IMR-90 (cell line): Measurements from ENCODE around the gene ABI3BP. TPM values are rescaled to one million over a fixed set of nuclear protein-coding genes. Genes with fewer than 3 reads are reported as not detected.

Experiments used
- ATAC-seq: fragments of 200-7000 bp; cut with Tn5 transposase; 2 replicates; pipeline ENCODE4 v1.9.1; 2020; ENCODE audit warnings: low read depth, mild to moderate bottlenecking, moderate library complexity
- BruUV-seq: library from RNA; stranded (reverse); fragments of 400-500 nt; replicated peaks from 2 replicates; lab custom pipeline; 2021; lab: Mats Ljungman, UMichigan
- CTCF ChIA-PET: fragments of 300-600 bp; formaldehyde crosslinking; extraction: SDS; loops from one replicate; lab custom pipeline; 2021; ENCODE audit warnings: antibody characterized with exemption; lab: Yijun Ruan, JAX
- POLR2A ChIA-PET: fragments of 300-600 bp; sonication (Branson Sonifier 250); formaldehyde crosslinking; loops from one replicate; lab custom pipeline; 2022; ENCODE audit warnings: antibody characterized with exemption; ENCODE audit not compliant: unreplicated experiment; lab: Charles Lee
- DNase-seq: peaks from one replicate; pipeline ENCODE4 v3.0.0; 2013
- H2AFZ ChIP-seq: replicated peaks from 2 replicates; pipeline ENCODE3; 2013; ENCODE audit warnings: low read length, mild to moderate bottlenecking; ENCODE audit not compliant: poor library complexity
- H2AK5ac ChIP-seq: 2 replicates; pipeline ENCODE4 v1.6.1; 2013; ENCODE audit warnings: low read depth, low read length, inconsistent platforms
- H2AK9ac ChIP-seq: replicated peaks from 2 replicates; pipeline ENCODE3; 2013; ENCODE audit warnings: mild to moderate bottlenecking, low read depth, low read length, moderate library complexity; ENCODE audit not compliant: poor library complexity
- H2BK120ac ChIP-seq: 2 replicates; pipeline ENCODE4 v1.6.1; 2013; ENCODE audit warnings: low read depth, low read length, inconsistent platforms
- H2BK15ac ChIP-seq: 3 replicates; pipeline ENCODE4 v1.6.1; 2013; ENCODE audit warnings: low read depth, low read length, inconsistent platforms
- H2BK20ac ChIP-seq: 2 replicates; pipeline ENCODE4 v1.6.1; 2013; ENCODE audit warnings: low read depth, mild to moderate bottlenecking, inconsistent platforms, low read length, moderate library complexity
- H2BK5ac ChIP-seq: 2 replicates; pipeline ENCODE4 v1.6.1; 2013; ENCODE audit warnings: mild to moderate bottlenecking, low read depth, low read length, inconsistent platforms; ENCODE audit not compliant: poor library complexity, severe bottlenecking
- H3K14ac ChIP-seq: replicated peaks from 2 replicates; pipeline ENCODE4 v1.6.1; 2013; ENCODE audit warnings: low read depth, low read length, inconsistent platforms
- H3K18ac ChIP-seq: 2 replicates; pipeline ENCODE4 v1.6.1; 2013; ENCODE audit warnings: low read depth, low read length, control low read depth
- H3K23ac ChIP-seq: 2 replicates; pipeline ENCODE4 v1.6.1; 2013; ENCODE audit warnings: low read depth, low read length, inconsistent platforms
- H3K27ac ChIP-seq: 2 replicates; pipeline ENCODE4 v1.5.1; 2013; ENCODE audit warnings: mild to moderate bottlenecking, control low read depth, low read length; ENCODE audit not compliant: insufficient read depth
- H3K27me3 ChIP-seq: 2 replicates; pipeline ENCODE4 v1.6.1; 2013; ENCODE audit warnings: low read length; ENCODE audit not compliant: control insufficient read depth, insufficient read depth
- H3K36me3 ChIP-seq: 2 replicates; pipeline ENCODE4 v1.6.1; 2013; ENCODE audit warnings: low read length, mixed read lengths; ENCODE audit not compliant: control insufficient read depth, insufficient read depth
- H3K4ac ChIP-seq: 2 replicates; pipeline ENCODE4 v1.6.1; 2013; ENCODE audit warnings: low read depth, low read length, inconsistent platforms
- H3K4me1 ChIP-seq: 2 replicates; pipeline ENCODE4 v1.6.1; 2013; ENCODE audit warnings: low read length, mixed read lengths; ENCODE audit not compliant: control insufficient read depth, insufficient read depth
- H3K4me2 ChIP-seq: 2 replicates; pipeline ENCODE4 v1.6.1; 2013; ENCODE audit warnings: low read depth, mild to moderate bottlenecking, control low read depth, low read length, moderate library complexity
- H3K4me3 ChIP-seq: 2 replicates; pipeline ENCODE4 v1.5.1; 2013; ENCODE audit warnings: low read depth, mild to moderate bottlenecking, control low read depth, low read length, moderate library complexity; ENCODE audit not compliant: insufficient read depth
- H3K56ac ChIP-seq: 2 replicates; pipeline ENCODE4 v1.6.1; 2013; ENCODE audit warnings: low read length, inconsistent platforms; ENCODE audit not compliant: insufficient read depth; ENCODE audit errors: extremely low read depth
- H3K79me1 ChIP-seq, 2 experiments: 2 replicates each; pipeline ENCODE4 v1.6.1; 2013; ENCODE audit warnings: low read length in 2 of 2, inconsistent platforms in 1 of 2, low read depth in 1 of 2
- H3K9ac ChIP-seq: 2 replicates; pipeline ENCODE4 v1.6.1; 2013; ENCODE audit warnings: low read depth, low read length, control low read depth
- H3K9me1 ChIP-seq: 2 replicates; pipeline ENCODE4 v1.6.1; 2013; ENCODE audit warnings: low read length, inconsistent platforms; ENCODE audit not compliant: insufficient read depth
- H3K9me3 ChIP-seq: 2 replicates; pipeline ENCODE4 v1.6.1; 2013; ENCODE audit warnings: low read length; ENCODE audit not compliant: control insufficient read depth, insufficient read depth
- H4K20me1 ChIP-seq: 2 replicates; pipeline ENCODE4 v1.6.1; 2013; ENCODE audit warnings: low read length, inconsistent platforms; ENCODE audit not compliant: insufficient read depth
- H4K5ac ChIP-seq: 2 replicates; pipeline ENCODE4 v1.6.1; 2013; ENCODE audit warnings: mild to moderate bottlenecking, low read depth, low read length, control low read depth
- H4K8ac ChIP-seq, 2 experiments: 2 replicates each; pipeline ENCODE4 v1.6.1; 2013; ENCODE audit warnings: low read depth in 2 of 2, low read length in 2 of 2, control low read depth in 1 of 2, inconsistent platforms in 1 of 2
- H4K91ac ChIP-seq: 2 replicates; pipeline ENCODE4 v1.6.1; 2013; ENCODE audit warnings: low read depth, low read length, inconsistent platforms; ENCODE audit not compliant: insufficient read depth
- BHLHE40 ChIP-seq: fragments of 150-350 bp; IDR thresholded peaks from 2 replicates; pipeline ENCODE4 v1.6.1; 2016; ENCODE audit warnings: mild to moderate bottlenecking, low read depth, low read length
- CEBPB ChIP-seq: IDR thresholded peaks from 2 replicates; pipeline ENCODE4 v1.6.1; 2012; ENCODE audit warnings: low read depth, low read length, improper control_type of control experiment
- CHD1 ChIP-seq: IDR thresholded peaks from 2 replicates; pipeline ENCODE4 v1.6.1; 2012; ENCODE audit warnings: low read depth, low read length, improper control_type of control experiment
- FOS ChIP-seq: fragments of 150-350 bp; IDR thresholded peaks from 2 replicates; pipeline ENCODE4 v1.6.1; 2016; ENCODE audit warnings: low read depth, low read length
- MAFK ChIP-seq: IDR thresholded peaks from 2 replicates; pipeline ENCODE4 v1.6.1; 2012; ENCODE audit warnings: low read depth, low read length, improper control_type of control experiment
- MAZ ChIP-seq: IDR thresholded peaks from 2 replicates; pipeline ENCODE4 v1.6.1; 2012; ENCODE audit warnings: low read depth, mild to moderate bottlenecking, low read length, improper control_type of control experiment, moderate library complexity, borderline replicate concordance
- MXI1 ChIP-seq: IDR thresholded peaks from 2 replicates; pipeline ENCODE4 v1.6.1; 2012; ENCODE audit warnings: low read depth, mild to moderate bottlenecking, low read length, moderate library complexity, borderline replicate concordance
- NFE2L2 ChIP-seq: fragments of 150-350 bp; IDR thresholded peaks from 2 replicates; pipeline ENCODE4 v1.6.1; 2016; ENCODE audit warnings: low read depth, mild to moderate bottlenecking, low read length
- POLR2A ChIP-seq: IDR thresholded peaks from 2 replicates; pipeline ENCODE4 v1.6.1; 2012; ENCODE audit warnings: mild to moderate bottlenecking, low read depth, low read length
- RAD21 ChIP-seq: IDR thresholded peaks from 2 replicates; pipeline ENCODE4 v1.6.1; 2012; ENCODE audit warnings: low read length, improper control_type of control experiment
- RCOR1 ChIP-seq: IDR thresholded peaks from 2 replicates; pipeline ENCODE4 v1.6.1; 2012; ENCODE audit warnings: mild to moderate bottlenecking, low read length, improper control_type of control experiment; ENCODE audit not compliant: insufficient replicate concordance
- RFX5 ChIP-seq: IDR thresholded peaks from 2 replicates; pipeline ENCODE4 v1.8.0; 2012; ENCODE audit warnings: low read depth, mild to moderate bottlenecking, low read length, moderate library complexity
- SMC3 ChIP-seq: fragments of 150-350 bp; IDR thresholded peaks from 2 replicates; pipeline ENCODE4 v1.6.1; 2016; ENCODE audit warnings: low read depth, mild to moderate bottlenecking, antibody characterized with exemption, low read length, moderate library complexity
- WGBS, 2 experiments: methylation state at CpG; one replicate each; pipeline versions ENCODE4 v1.1.5 to v1.1.7; 2013; ENCODE audit warnings: missing lambda C conversion rate in 2 of 2; ENCODE audit not compliant: insufficient read length in 1 of 2; ENCODE audit errors: extremely low coverage in 2 of 2; 5-methylcytosine and 5-hydroxymethylcytosine counted together
- dilution Hi-C: fragments of 300-500 bp; cut with HindIII; formaldehyde crosslinking; loops from one replicate; pipeline ENCODE4 v1.14.3; 2018; ENCODE audit warnings: low sequenced_read_pairs; ENCODE audit not compliant: unreplicated experiment
- in situ Hi-C: fragments of 300-500 bp; cut with MboI; formaldehyde crosslinking; loops from 3 replicates; pipeline ENCODE4 v1.14.3; 2019; ENCODE audit warnings: low sequenced_read_pairs, inconsistent platforms, mixed read lengths
- intact Hi-C: fragments of 100-400 bp; cut with micrococcal nuclease; formaldehyde crosslinking; loops from 2 replicates; pipeline ENCODE4 v1.10.0; 2022
- polyA plus RNA-seq, 3 experiments: library from polyadenylated mRNA; depleted of rRNA; stranded (reverse); fragments of >200 nt; gene quantifications; 2 replicates each; pipeline ENCODE4 v1.2.3, GENCODE V29; 2012; ENCODE audit warnings: low replicate concordance in 1 of 3
- total RNA-seq: library from RNA; depleted of rRNA; stranded (reverse); fragments of >200 nt; gene quantifications from 2 replicates; pipeline ENCODE4 v1.2.3, GENCODE V29; 2012
- TF ChIP-seq, protein P1 (sequence below): fragments of 150-350 bp; IDR thresholded peaks from 2 replicates; pipeline ENCODE4 v1.6.1; 2017; ENCODE audit warnings: mild to moderate bottlenecking, antibody characterized with exemption, low read length, low read depth
- TF ChIP-seq, protein P2 (sequence below): fragments of 150-350 bp; IDR thresholded peaks from 2 replicates; pipeline ENCODE4 v1.6.1; 2016; ENCODE audit warnings: low read depth, mild to moderate bottlenecking, low read length, moderate library complexity, borderline replicate concordance
- TF ChIP-seq, protein P3 (sequence below): conservative IDR thresholded peaks from 2 replicates; pipeline ENCODE4 v1.5.1; 2012; ENCODE audit warnings: mild to moderate bottlenecking, low read depth, low read length, improper control_type of control experiment

The ABI3BP gene
- total and polyA plus RNA-seq, 2 of the 4 experiments (the other 2 are of a cell fraction), result 3.0 to 26.7 TPM

GRCh38 chr3:100836661-100837060 is 156.6 kb downstream of the ABI3BP start:
- no peak overlapping the region for H3K23ac ChIP-seq
- no peak overlapping the region for H3K27ac ChIP-seq
- H3K4ac ChIP-seq, result no peak overlapping the region
- no peaks in the 10 kb centered on the region; the same call in 1 of the 2 replicates for H3K9me1 ChIP-seq
- H3K79me1 ChIP-seq, result no peaks in the 10 kb centered on the region
- WGBS, 2 experiments, result no CpG with 5 or more reads among the region's 1 CpG
- H3K56ac ChIP-seq, result no peak overlapping the region
- H2AK5ac ChIP-seq, result no peak overlapping the region
- H3K4me1 ChIP-seq, result no peaks in the 10 kb centered on the region
- intact Hi-C loops (no loop called here), in situ Hi-C loops (no loop called here), dilution Hi-C loops (no loop called here)
- H4K5ac ChIP-seq, result no peak overlapping the region
- ChIA-PET CTCF (no interaction called here), POLR2A (no interaction called here)
- BruUV-seq, result no TSS peak
- TF ChIP-seq CHD1 (no peak), MAFK (no peak), RAD21 (no peak), RCOR1 (no peak), MXI1 (no peak), BHLHE40 (no peak), FOS (no peak), RFX5 (no peak), CEBPB (no peak), MAZ (no peak), POLR2A (no peak), NFE2L2 (no peak), SMC3 (no peak)
- TF ChIP-seq, protein P1, sequence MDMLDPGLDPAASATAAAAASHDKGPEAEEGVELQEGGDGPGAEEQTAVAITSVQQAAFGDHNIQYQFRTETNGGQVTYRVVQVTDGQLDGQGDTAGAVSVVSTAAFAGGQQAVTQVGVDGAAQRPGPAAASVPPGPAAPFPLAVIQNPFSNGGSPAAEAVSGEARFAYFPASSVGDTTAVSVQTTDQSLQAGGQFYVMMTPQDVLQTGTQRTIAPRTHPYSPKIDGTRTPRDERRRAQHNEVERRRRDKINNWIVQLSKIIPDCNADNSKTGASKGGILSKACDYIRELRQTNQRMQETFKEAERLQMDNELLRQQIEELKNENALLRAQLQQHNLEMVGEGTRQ, result no peak
- TF ChIP-seq, protein P2, sequence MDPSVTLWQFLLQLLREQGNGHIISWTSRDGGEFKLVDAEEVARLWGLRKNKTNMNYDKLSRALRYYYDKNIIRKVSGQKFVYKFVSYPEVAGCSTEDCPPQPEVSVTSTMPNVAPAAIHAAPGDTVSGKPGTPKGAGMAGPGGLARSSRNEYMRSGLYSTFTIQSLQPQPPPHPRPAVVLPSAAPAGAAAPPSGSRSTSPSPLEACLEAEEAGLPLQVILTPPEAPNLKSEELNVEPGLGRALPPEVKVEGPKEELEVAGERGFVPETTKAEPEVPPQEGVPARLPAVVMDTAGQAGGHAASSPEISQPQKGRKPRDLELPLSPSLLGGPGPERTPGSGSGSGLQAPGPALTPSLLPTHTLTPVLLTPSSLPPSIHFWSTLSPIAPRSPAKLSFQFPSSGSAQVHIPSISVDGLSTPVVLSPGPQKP, result no peak
- TF ChIP-seq, protein P3, sequence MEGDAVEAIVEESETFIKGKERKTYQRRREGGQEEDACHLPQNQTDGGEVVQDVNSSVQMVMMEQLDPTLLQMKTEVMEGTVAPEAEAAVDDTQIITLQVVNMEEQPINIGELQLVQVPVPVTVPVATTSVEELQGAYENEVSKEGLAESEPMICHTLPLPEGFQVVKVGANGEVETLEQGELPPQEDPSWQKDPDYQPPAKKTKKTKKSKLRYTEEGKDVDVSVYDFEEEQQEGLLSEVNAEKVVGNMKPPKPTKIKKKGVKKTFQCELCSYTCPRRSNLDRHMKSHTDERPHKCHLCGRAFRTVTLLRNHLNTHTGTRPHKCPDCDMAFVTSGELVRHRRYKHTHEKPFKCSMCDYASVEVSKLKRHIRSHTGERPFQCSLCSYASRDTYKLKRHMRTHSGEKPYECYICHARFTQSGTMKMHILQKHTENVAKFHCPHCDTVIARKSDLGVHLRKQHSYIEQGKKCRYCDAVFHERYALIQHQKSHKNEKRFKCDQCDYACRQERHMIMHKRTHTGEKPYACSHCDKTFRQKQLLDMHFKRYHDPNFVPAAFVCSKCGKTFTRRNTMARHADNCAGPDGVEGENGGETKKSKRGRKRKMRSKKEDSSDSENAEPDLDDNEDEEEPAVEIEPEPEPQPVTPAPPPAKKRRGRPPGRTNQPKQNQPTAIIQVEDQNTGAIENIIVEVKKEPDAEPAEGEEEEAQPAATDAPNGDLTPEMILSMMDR, result no peak
- H3K4me3 ChIP-seq, result no peak overlapping the region
- H4K20me1 ChIP-seq, result no peaks in the 10 kb centered on the region
- no peak overlapping the region for H4K91ac ChIP-seq
- no peak overlapping the region for H2BK15ac ChIP-seq
- ATAC-seq (peak; percentile 29; the same call in 1 of the 2 replicates), DNase-seq (peak; percentile 8)
- H4K8ac ChIP-seq, result no peak overlapping the region
- H3K36me3 ChIP-seq, result no peaks in the 10 kb centered on the region
- H2BK5ac ChIP-seq, result no peak overlapping the region
- no peak overlapping the region for H2AK9ac ChIP-seq
- no peak overlapping the region for H3K14ac ChIP-seq
- no peak overlapping the region for H3K9ac ChIP-seq
- no peaks in the 10 kb centered on the region for H3K27me3 ChIP-seq
- no peak overlapping the region for H3K4me2 ChIP-seq
- H2BK20ac ChIP-seq, result no peak overlapping the region
- no peaks in the 10 kb centered on the region for H3K9me3 ChIP-seq
- no peak overlapping the region for H2BK120ac ChIP-seq
- no peak overlapping the region for H3K18ac ChIP-seq
- no peak overlapping the region for H2AFZ ChIP-seq
